ENCODE data around the gene DCAF12L2.
"Not testable (repeated sequence)": the region's sequence is repeated elsewhere in the genome, so short reads cannot be mapped to it uniquely, and the experiment has no call there.

Gene DCAF12L2

GRCh38 chrX:126165721-126166461 lies at the start of gene DCAF12L2:
Gene DCAF12L2, minus strand, starts transcription at chrX:126166289. Its CDS starts 365 bp downstream, at chrX:126165924.
- DNase-seq = peak; percentile 3

- DNase-seq = not testable (repeated sequence)
Measured at GRCh38 chrX:126190888-126191287, 24.8 kb upstream of the DCAF12L2 start.

GRCh38 chrX:126177133-126177840 lies 11.2 kb upstream of the DCAF12L2 start:
- no peak for DNase-seq

- peak; percentile 54 for DNase-seq
Measured at GRCh38 chrX:126170720-126171119, 4.6 kb upstream of the DCAF12L2 start.

- no peak for DNase-seq
Measured at GRCh38 chrX:126167560-126167959, 1.5 kb upstream of the DCAF12L2 start.

GRCh38 chrX:126165401-126165720 lies 728 bp downstream of the DCAF12L2 start:
- DNase-seq = no peak

GRCh38 chrX:126164689-126165400 lies 1.2 kb downstream of the DCAF12L2 start:
- DNase-seq = no peak

- DNase-seq = no peak
Measured at GRCh38 chrX:126164226-126164625, 1.9 kb downstream of the DCAF12L2 start.

GRCh38 chrX:126141014-126141413 lies 25.1 kb downstream of the DCAF12L2 start:
- no peak for DNase-seq

GRCh38 chrX:126137899-126138298 lies 28.2 kb downstream of the DCAF12L2 start:
- peak; percentile 6 for DNase-seq

- no peak for DNase-seq
Measured at GRCh38 chrX:126124721-126125120, 41.4 kb downstream of the DCAF12L2 start.
